Activated naive CD8-positive, alpha-beta T cell treated with anti-CD3 and anti-CD28 coated beads for 36 hours (primary cell): Measurements from ENCODE around the gene NPR1. TPM values are rescaled to one million over a fixed set of nuclear protein-coding genes. Genes with fewer than 3 reads are reported as not detected.

Experiments
- DNase-seq: peaks from one replicate; pipeline ENCODE4 v3.0.0; 2021
- H3K27ac Mint-ChIP-seq: one replicate; pipeline ENCODE4 v1.8.0; 2022; ENCODE audit warnings: mild to moderate bottlenecking, moderate library complexity, mixed read lengths
- H3K27me3 Mint-ChIP-seq: one replicate; pipeline ENCODE4 v1.8.0; 2022; ENCODE audit warnings: mild to moderate bottlenecking, mixed read lengths
- H3K36me3 Mint-ChIP-seq: one replicate; pipeline ENCODE4 v1.8.0; 2021; ENCODE audit warnings: mild to moderate bottlenecking, mixed read lengths
- H3K4me1 Mint-ChIP-seq: one replicate; pipeline ENCODE4 v1.8.0; 2021; ENCODE audit warnings: mixed read lengths
- H3K4me3 Mint-ChIP-seq: one replicate; pipeline ENCODE4 v1.8.0; 2022; ENCODE audit warnings: mild to moderate bottlenecking, moderate library complexity, mixed read lengths
- H3K9me3 Mint-ChIP-seq: one replicate; pipeline ENCODE4 v1.8.0; 2022; ENCODE audit warnings: mixed read lengths
- total RNA-seq, 2 experiments: library from RNA; stranded (reverse); gene quantifications; one replicate each; pipeline ENCODE4 v1.2.3, GENCODE V29; 2021

NPR1 gene
- total RNA-seq, 2 experiments from 2014 or later: 0.06 TPM; not detected in 1

DNA sequence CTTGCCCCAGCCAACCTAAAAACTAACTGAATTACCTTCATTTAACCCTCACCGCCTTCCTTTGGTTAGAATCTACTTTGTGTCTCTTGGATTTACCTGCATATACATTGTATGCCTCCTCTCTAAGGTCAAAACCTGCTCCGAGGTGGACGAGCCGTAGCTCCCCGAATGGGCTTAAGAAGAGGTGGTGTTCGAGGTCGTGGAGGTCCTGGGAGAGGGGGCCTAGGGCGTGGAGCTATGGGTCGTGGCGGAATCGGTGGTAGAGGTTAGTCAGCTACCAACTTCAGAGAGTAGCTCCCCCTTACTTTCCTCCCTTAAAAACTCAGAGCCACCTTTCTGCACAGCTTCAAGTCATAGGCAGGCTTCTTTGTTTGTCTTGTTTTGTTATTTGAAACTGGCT lies 35.4 kb upstream of the NPR1 start:
- H3K4me3 Mint-ChIP-seq: no peak overlapping the region

DNA sequence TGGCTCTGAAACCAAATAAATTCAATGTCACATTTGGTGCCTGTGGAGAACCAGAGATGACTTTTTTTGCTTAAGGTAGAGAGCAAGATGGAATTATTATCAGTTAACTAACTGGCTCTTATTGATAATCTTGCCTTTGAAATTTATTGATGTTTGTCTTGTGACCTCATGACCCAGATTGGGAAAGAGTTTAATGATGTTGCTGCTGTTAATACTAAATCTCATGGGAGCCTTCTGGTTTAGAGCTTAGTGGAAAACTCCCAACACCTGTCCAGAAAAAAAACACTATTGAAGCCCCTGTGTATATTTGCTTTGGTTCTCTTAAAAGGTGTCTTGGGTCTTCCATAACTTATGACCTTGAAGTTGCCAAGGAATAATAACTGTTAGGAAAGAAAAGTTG lies 34.7 kb upstream of the NPR1 start:
- Mint-ChIP-seq H3K27me3 (no peaks in the 10 kb centered on the region), H3K4me1 (peaks cover 32% of the 10 kb centered on the region), H3K9me3 (no peaks in the 10 kb centered on the region), H3K36me3 (peaks cover 64% of the 10 kb centered on the region), H3K27ac (no peak overlapping the region), H3K4me3 (no peak overlapping the region)
- DNase-seq: no peak

More for the DNA sequence above, 35.4 kb upstream of the NPR1 start:
- no peak overlapping the region for H3K27ac Mint-ChIP-seq
- H3K27me3 Mint-ChIP-seq: no peaks in the 10 kb centered on the region
- peaks cover 30% of the 10 kb centered on the region for H3K4me1 Mint-ChIP-seq
- DNase-seq: no peak
- no peaks in the 10 kb centered on the region for H3K9me3 Mint-ChIP-seq
- H3K36me3 Mint-ChIP-seq: peaks cover 64% of the 10 kb centered on the region

DNA sequence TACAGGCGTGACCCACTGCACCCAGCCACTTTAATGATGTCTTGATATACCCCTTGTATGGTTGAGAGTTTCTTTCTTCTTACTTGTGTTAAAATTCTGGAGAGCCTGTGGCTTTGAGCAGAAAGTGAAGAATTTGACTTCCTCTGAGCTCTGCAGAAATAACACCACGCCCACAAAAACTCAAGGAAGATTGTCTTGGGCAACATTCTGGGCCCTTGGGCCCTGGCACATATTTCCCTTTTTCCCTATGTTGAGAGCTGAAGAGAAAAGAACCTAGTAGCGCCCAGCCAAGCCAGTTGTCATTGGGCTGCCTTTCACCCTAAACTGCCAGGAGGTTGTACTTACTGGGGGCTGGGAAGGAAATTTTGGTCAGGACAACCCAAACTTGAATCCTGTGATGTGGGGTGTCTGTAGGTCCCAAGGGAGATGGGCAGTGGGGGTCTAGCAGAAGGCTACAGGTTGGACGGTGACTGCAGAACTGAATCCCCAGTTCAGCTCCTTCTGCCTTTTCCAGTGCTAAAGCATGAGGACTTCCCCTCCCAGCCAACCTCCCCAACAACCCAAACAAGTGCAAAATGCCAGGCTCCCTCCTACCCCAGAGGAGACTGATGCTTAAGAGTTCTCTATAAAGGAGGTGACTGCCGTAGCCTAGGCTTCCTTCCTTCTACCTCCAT lies 31.7 kb upstream of the NPR1 start:
- no peaks in the 10 kb centered on the region for H3K9me3 Mint-ChIP-seq
- H3K27me3 Mint-ChIP-seq: no peaks in the 10 kb centered on the region
- peaks cover 38% of the 10 kb centered on the region for H3K4me1 Mint-ChIP-seq
- H3K27ac Mint-ChIP-seq: peak overlapping the region; percentile 73
- no peak overlapping the region for H3K4me3 Mint-ChIP-seq
- H3K36me3 Mint-ChIP-seq: peaks cover 48% of the 10 kb centered on the region
- DNase-seq: no peak

DNA sequence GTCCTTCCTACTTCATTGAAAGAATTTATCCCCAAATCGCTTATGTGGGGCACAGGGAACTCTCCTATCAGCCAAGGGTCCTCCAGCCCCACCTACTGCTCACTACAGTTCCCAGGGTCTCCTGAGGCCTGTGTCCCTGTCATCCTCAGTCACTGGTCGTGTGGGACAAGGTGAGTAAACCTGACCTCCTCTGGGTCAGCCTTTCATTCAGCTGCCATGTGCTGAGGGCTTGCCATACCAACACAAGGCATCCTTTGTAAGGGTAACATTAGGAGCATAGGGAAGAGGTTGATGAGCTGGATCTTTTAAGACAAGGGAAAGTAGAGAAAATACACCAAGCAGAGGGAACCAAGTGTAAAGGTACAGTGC lies 31.2 kb upstream of the NPR1 start:
- Mint-ChIP-seq H3K4me1 (peaks cover 34% of the 10 kb centered on the region), H3K27ac (no peak overlapping the region), H3K9me3 (no peaks in the 10 kb centered on the region), H3K27me3 (no peaks in the 10 kb centered on the region), H3K36me3 (peaks cover 45% of the 10 kb centered on the region), H3K4me3 (no peak overlapping the region)
- no peak for DNase-seq

DNA sequence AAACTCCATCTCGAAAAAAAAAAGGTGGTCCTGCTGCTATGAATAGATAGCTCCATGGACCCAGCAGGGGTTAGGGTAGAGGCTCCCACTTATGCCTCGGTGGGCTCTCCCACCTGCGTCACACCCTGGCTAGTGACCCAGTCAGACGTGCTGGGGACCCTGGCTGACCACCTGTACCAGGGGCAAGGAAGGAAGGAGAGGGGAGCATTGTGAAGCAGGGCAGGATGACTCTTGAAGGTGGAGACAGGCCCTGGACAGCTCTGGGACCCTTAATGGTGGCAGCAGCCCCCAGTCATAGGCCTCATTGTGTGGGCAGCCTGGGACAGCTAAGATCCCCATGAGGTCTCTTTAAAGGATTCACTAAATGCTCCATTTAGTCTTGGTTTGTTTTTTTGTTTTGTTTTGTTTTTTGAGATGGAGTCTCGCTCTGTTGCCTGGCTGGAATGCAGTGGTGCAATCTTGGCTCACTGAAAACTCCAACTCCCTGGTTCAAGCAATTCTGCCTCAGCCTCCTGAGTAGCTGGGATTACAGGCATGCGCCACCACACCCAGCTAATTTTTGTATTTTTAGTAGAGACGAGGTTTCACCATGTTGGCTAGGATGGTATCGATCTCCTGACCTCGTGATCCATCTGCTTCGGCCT lies 30.4 kb upstream of the NPR1 start:
- Mint-ChIP-seq H3K9me3 (no peaks in the 10 kb centered on the region), H3K4me3 (no peak overlapping the region), H3K27me3 (no peaks in the 10 kb centered on the region), H3K27ac (peak overlapping the region; percentile 65), H3K4me1 (peaks cover 36% of the 10 kb centered on the region), H3K36me3 (peaks cover 39% of the 10 kb centered on the region)
- no peak for DNase-seq

DNA sequence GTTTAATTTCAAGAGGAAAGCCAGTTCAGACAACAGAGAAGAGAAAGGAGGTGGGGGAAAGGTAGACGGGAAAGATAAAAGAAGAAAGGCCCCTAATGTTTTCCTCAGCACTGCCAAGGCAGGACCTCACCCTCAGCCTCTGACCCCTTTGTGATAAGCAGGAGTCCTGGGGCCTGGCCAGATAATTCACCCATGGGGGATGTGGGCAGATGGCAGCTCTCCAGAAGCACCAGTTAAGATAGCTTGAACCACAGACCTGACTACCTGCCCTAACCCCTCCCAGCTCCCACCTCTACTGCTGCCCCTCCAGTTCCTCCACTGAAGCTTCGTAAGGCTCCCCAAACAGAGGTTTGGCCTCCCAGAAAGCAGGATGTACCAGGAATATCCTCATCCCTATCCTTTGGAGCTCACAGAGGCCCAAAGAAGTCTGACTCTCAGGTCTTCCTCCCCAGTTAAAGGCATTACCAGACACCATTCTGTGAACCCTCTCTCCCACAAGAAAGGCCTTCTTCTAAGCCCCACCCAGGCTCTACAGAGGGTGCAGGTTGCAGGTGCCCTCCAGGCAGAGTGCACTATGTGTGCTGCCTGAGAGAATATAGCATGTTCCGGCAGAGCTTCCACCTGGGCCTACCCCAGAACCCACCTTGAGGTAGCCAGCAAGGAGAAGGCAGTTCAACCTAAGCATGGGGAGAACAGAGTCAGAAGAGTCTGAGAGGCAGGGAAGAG lies 29.2 kb upstream of the NPR1 start:
- H3K27ac Mint-ChIP-seq: peak overlapping the region; percentile 81
- no peak for DNase-seq
- H3K36me3 Mint-ChIP-seq: peaks cover 30% of the 10 kb centered on the region
- H3K9me3 Mint-ChIP-seq: no peaks in the 10 kb centered on the region
- H3K4me1 Mint-ChIP-seq: peaks cover 30% of the 10 kb centered on the region
- H3K4me3 Mint-ChIP-seq: peak overlapping the region; percentile 33
- no peaks in the 10 kb centered on the region for H3K27me3 Mint-ChIP-seq

DNA sequence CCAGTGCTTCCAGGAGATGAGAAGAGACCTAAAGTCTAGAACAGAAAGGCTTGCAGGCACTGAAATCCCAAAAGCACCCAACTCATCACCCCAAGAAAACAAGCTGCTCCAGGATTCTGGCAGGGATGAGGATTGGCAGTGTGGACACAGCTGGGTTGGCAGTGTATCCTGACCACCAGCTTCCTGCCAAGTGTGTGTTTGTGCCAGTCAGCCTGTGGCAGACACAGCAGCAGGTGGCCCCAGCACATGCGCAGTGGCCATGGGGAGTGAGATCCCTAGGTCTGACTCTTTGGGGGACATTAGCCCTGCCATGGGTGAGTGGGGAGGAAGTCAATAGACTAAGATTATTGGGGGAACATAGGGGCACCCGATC lies 28.6 kb upstream of the NPR1 start:
- H3K9me3 Mint-ChIP-seq: no peaks in the 10 kb centered on the region
- no peak overlapping the region for H3K4me3 Mint-ChIP-seq
- peak overlapping the region; percentile 81 for H3K27ac Mint-ChIP-seq
- H3K27me3 Mint-ChIP-seq: no peaks in the 10 kb centered on the region
- peaks cover 29% of the 10 kb centered on the region for H3K4me1 Mint-ChIP-seq
- DNase-seq: no peak
- H3K36me3 Mint-ChIP-seq: peaks cover 26% of the 10 kb centered on the region

DNA sequence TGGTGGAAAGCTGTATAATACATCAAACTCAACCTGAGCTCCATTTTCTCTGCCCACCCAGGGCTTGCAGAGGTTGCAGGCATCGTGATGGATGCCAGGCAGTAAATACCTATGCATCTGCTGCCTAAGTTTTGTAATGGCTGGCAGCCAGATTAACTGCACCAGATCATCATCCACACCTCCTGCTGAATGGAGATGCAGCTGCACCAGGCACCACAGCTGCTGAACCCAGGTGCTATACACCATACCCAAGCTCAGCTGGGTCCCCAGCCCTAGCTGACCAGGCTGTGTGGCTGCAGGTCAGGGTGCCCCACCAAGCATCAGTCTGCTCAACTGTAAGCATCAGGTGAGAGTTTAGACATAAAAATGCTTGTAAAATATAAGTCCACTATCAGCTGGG lies 26.7 kb upstream of the NPR1 start:
- Mint-ChIP-seq H3K4me3 (no peak overlapping the region), H3K27ac (no peak overlapping the region), H3K4me1 (peaks cover 23% of the 10 kb centered on the region), H3K9me3 (no peaks in the 10 kb centered on the region), H3K36me3 (peaks cover 9% of the 10 kb centered on the region), H3K27me3 (no peaks in the 10 kb centered on the region)
- no peak for DNase-seq

DNA sequence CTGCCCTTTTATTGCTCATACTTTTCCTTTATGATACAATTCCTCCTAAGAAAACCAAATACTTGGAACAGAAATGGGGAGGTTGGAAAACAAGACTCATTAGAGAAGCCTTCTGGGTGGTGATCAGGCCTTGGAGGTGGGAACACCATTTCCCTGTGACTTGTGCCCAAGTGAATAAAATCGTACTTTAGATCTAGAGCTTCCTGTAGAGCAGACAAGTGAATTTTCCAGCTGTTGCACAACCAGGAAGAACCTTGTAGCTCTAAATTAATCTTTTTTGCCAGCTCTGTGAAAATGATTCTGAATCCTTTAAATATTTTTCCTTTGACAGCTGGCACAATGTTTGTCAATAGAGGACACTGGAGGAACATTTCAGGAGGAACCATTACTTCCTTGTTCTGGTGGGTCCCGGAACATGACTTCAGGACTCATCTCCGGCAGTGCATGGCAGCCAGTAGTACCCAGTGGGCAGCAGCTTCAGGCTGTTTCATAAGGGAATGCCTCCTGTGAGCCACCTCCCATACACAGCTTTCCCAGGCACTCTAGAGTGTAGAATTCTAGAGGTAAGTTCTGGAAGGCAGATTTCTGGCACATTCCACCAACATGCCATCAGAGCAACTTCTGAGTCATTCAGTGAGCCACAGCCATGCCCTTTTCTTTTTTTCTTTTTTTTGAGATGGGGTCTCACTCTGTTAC lies 25.5 kb upstream of the NPR1 start:
- no peaks in the 10 kb centered on the region for H3K27me3 Mint-ChIP-seq
- no peak overlapping the region for H3K4me3 Mint-ChIP-seq
- H3K9me3 Mint-ChIP-seq: no peaks in the 10 kb centered on the region
- H3K36me3 Mint-ChIP-seq: peaks cover under 1% of the 10 kb centered on the region
- peaks cover 21% of the 10 kb centered on the region for H3K4me1 Mint-ChIP-seq
- no peak overlapping the region for H3K27ac Mint-ChIP-seq
- no peak for DNase-seq

DNA sequence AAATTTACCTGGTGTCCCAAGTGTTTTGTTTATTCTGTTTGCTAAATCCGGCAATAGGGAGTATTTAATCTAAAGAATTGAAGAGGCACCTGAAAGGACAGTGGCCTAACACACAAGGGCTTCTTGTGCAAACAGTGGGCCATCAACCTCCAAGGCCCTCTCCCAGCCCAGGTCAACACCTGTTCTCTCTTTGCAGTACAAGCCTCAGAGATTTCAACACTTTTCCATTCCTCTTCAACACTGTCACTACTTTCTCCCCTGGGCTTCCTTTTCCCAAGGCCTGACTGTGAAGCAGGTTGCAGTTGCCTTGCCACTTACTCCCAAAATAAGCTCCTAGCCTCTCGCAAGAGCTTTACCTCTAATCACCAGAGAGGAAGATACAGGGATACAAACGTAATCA lies 23.2 kb upstream of the NPR1 start:
- Mint-ChIP-seq H3K4me3 (no peak overlapping the region), H3K36me3 (no peaks in the 10 kb centered on the region), H3K27me3 (no peaks in the 10 kb centered on the region), H3K9me3 (no peaks in the 10 kb centered on the region), H3K27ac (no peak overlapping the region), H3K4me1 (peaks cover 13% of the 10 kb centered on the region)
- DNase-seq: no peak

DNA sequence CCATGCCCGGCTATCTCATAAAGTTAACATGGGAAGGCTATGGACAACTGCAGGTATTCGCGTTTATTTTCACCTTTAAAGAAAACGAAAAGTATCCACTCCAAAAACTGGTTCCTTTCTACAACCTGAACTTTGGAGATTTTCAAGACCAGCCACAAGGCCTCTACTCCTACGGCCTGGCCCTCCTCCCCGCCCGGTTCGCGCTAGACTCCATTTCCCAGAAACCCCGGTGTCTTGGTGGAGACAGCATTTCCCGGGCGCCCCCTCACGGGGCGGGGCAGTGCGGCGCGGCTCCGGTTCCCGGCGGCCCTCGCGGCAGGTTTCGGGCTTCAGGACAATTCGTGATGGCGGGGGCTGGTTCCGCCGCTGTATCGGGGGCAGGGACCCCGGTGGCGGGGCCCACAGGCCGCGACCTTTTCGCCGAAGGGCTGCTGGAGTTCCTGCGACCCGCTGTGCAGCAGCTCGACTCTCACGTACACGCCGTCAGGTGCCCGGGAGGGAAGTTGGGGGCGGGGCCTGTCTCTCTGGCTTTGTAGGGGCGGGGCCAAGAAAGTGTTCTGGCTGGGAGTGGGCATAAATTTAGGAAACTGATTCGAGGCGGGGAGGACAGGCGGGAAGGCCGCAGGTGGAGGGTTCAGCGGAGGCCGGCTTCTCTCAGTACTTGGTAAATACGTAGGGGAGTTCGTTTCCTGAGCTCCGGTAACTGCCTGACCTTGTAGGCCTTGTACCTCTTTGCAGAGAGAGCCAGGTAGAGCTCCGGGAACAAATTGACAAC lies 19.9 kb upstream of the NPR1 start, which contains the start of gene SNAPIN:
Gene SNAPIN (plus strand): TSS at position 304 of the 775 bp plus-strand sequence. CDS start 41 bp downstream, at position 345.
- no peaks in the 10 kb centered on the region for H3K27me3 Mint-ChIP-seq
- H3K4me3 Mint-ChIP-seq: peak within 1 kb of the TSS; percentile 98
- peaks cover 10% of the 10 kb centered on the region for H3K36me3 Mint-ChIP-seq
- peak within 1 kb of the TSS; percentile 89 for H3K27ac Mint-ChIP-seq
- peaks cover 18% of the 10 kb centered on the region for H3K4me1 Mint-ChIP-seq
- peak; percentile 95 for DNase-seq
- H3K9me3 Mint-ChIP-seq: no peaks in the 10 kb centered on the region

DNA sequence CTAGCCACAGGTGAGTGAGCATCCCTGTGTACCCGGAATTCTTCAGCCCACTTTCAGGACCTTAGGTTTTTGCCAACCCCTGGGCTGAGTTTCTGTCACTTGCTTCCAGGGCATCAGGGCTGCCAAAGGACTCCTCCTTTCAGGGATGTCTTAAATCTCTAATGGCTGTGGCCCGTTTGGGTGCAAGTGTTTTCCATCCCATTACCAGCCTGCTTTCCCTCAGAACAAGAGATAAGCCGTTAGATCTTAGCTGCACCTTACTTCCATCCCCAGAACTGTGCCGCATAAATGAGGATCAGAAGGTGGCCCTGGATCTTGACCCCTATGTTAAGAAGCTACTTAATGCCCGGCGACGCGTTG lies 19.3 kb upstream of the NPR1 start:
- no peak for DNase-seq
- Mint-ChIP-seq H3K27ac (peak overlapping the region; percentile 89), H3K9me3 (no peaks in the 10 kb centered on the region)

DNA sequence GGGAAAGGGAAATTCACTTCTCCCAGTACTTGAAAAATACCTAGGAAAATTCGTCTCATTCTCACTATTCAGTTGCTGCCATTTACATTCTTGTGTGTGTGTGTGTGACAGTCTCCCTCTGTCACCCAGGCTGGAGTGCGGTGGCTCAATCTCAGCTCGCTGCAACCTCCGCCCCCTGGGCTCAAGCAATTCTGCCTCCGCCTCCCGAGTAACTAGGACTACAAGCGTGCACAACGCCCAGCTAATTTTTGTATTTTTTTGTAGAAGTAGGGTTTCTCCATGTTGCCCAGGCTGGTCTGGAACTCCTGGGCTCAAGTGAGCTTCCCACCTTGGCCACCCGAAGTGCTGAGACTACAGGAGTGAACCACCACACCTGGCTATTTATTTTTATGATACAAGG lies 18.8 kb upstream of the NPR1 start:
- Mint-ChIP-seq H3K27me3 (no peaks in the 10 kb centered on the region), H3K4me1 (peaks cover 19% of the 10 kb centered on the region), H3K36me3 (peaks cover 17% of the 10 kb centered on the region), H3K4me3 (peak overlapping the region; percentile 98), H3K9me3 (no peaks in the 10 kb centered on the region), H3K27ac (peak overlapping the region; percentile 89)
- DNase-seq: no peak

More for the DNA sequence above, 19.3 kb upstream of the NPR1 start:
- H3K4me1 Mint-ChIP-seq: peaks cover 18% of the 10 kb centered on the region
- peaks cover 14% of the 10 kb centered on the region for H3K36me3 Mint-ChIP-seq
- no peaks in the 10 kb centered on the region for H3K27me3 Mint-ChIP-seq
- peak overlapping the region; percentile 98 for H3K4me3 Mint-ChIP-seq

DNA sequence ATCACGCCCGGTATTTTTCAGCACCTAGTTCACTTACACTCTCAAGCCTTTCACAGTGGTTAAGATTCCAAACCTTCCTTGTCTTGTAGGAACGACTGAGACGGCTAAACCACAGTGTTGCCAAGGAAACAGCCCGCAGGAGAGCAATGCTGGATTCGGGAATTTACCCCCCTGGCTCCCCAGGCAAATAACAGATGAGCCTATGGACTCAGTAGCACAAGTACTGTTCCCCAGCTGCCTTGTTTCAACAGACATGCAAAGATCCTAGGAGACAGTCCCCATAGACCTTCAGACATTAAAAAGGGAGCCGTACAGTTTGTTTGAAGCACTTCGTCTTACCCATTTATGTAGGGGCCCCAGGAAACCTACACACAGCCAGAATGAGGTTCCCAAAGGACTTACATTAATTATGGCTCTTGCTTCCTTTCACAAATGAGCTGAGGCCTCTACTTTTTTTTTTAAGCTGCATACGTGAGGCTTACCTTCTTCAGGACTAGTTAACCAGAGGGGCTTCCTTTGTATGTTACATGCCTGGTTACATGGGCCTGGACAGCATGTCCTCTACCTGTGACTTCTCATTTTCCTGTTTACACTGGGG lies 17.3 kb upstream of the NPR1 start:
- Mint-ChIP-seq H3K36me3 (peaks cover 29% of the 10 kb centered on the region), H3K9me3 (no peaks in the 10 kb centered on the region)

More for the DNA sequence above, 17.3 kb upstream of the NPR1 start:
- Mint-ChIP-seq H3K27me3 (no peaks in the 10 kb centered on the region), H3K4me1 (peaks cover 21% of the 10 kb centered on the region), H3K27ac (peak overlapping the region; percentile 66), H3K4me3 (no peak overlapping the region)
- DNase-seq: no peak
